AG04450 (cell line): ENCODE data around the gene SLC24A4. TPM values are rescaled to one million over a fixed set of nuclear protein-coding genes. Genes with fewer than 3 reads are reported as not detected.

Experiments used
- CTCF ChIA-PET: fragments of 300-600, 350-600 bp; formaldehyde crosslinking; extraction: SDS; loops from one replicate; lab custom pipeline; 2022; ENCODE audit warnings: antibody characterized with exemption, inconsistent platforms; lab: Charles Lee
- POLR2A ChIA-PET: fragments of 350-600 bp; formaldehyde crosslinking; extraction: SDS; loops from one replicate; lab custom pipeline; 2021; ENCODE audit warnings: antibody characterized with exemption, inconsistent platforms; lab: Yijun Ruan, JAX
- DNase-seq: peaks from one replicate; pipeline ENCODE4 v3.0.0-alpha.2; 2011; ENCODE audit warnings: low read depth, low spot score
- H3K27ac ChIP-seq: one replicate; pipeline ENCODE4 v1.5.1; 2012; ENCODE audit warnings: low read depth, low read length, control low read depth
- H3K27me3 ChIP-seq: one replicate; pipeline ENCODE4 v1.6.0; 2012; ENCODE audit warnings: low read length; ENCODE audit not compliant: control insufficient read depth, insufficient read depth
- H3K4me3 ChIP-seq: 2 replicates; pipeline ENCODE4 v1.5.1; 2011; ENCODE audit warnings: mild to moderate bottlenecking, low read depth, low read length, control low read depth
- H3K9me3 ChIP-seq: 2 replicates; pipeline ENCODE4 v1.5.1; 2012; ENCODE audit warnings: low read length; ENCODE audit not compliant: control insufficient read depth, insufficient read depth
- polyA plus RNA-seq: library from polyadenylated mRNA; depleted of rRNA; stranded (reverse); fragments of >200 nt; gene quantifications from 2 replicates; pipeline ENCODE4 v1.2.3, GENCODE V29; 2011
- TF ChIP-seq, protein P1 (sequence below): IDR thresholded peaks from 2 replicates; pipeline ENCODE4 v1.5.1; 2011; ENCODE audit warnings: low read depth, low read length, control low read depth, inconsistent platforms

The SLC24A4 gene
- polyA plus RNA-seq, 1 experiment: not detected

DNA sequence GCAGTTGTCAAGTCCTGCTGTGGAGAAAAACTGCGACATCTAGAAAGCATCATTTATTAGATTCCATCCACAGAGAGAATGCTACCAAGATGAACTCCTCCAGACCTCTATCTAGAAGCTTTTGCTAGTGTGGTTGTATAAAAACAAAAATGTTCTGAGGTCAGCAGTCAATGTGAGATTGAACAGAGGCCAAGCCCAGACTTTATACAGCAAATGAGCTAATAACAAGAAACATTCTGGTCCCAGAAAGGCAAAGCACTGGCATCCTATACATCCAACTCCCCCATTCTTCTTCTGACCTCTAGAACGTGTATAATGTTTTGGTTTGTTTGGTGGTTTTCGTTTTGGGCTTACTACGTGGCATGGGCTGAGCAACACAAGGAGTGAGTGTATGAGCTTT is 163.9 kb downstream of the SLC24A4 start:
- Histone ChIP-seq H3K4me3 (no peak overlapping the region), H3K27ac (no peak overlapping the region), H3K9me3 (no peaks in the 10 kb centered on the region), H3K27me3 (peaks cover 15% of the 10 kb centered on the region)
- DNase-seq: no peak
- TF ChIP-seq, protein P1, sequence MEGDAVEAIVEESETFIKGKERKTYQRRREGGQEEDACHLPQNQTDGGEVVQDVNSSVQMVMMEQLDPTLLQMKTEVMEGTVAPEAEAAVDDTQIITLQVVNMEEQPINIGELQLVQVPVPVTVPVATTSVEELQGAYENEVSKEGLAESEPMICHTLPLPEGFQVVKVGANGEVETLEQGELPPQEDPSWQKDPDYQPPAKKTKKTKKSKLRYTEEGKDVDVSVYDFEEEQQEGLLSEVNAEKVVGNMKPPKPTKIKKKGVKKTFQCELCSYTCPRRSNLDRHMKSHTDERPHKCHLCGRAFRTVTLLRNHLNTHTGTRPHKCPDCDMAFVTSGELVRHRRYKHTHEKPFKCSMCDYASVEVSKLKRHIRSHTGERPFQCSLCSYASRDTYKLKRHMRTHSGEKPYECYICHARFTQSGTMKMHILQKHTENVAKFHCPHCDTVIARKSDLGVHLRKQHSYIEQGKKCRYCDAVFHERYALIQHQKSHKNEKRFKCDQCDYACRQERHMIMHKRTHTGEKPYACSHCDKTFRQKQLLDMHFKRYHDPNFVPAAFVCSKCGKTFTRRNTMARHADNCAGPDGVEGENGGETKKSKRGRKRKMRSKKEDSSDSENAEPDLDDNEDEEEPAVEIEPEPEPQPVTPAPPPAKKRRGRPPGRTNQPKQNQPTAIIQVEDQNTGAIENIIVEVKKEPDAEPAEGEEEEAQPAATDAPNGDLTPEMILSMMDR: no peak
- ChIA-PET CTCF (interaction anchor here (1.0 to 1.5 kb wide), 3 partner anchors 196 to 380 kb away, joined by 3 to 4 read pairs (median 3); no protein-coding TSS in a partner anchor), POLR2A (no interaction called here)

DNA sequence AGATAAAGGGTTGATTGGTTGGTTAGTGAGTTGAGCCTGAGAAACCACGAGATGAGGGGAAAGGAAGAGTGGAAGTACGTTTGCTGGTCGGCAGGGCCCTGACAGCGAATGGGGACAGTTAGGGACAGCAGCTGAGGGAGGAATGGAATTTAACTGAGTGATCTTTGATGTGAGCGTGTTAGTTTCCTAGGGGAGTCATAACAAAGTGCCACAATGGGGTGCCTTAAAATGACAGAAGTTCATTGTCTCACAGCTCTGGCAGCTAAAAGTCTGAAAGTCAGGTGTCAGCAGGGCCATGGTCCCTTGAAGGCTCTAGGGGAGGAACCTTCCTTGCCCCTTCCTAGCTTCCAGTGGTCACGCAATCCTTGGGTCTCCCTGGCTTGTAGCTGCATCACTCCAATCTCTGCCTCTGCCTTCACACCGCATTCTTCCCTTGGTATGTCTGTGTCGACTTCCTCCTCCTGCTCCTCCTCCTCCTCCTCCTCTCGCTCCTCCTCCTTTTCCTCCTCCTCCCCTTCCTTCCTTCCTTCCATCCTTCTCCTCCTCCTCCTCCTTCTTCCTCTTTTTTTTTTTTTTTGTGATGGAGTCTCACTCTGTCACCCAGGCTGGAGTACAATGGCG is 164.7 kb downstream of the SLC24A4 start:
- H3K27ac ChIP-seq: no peak overlapping the region
- TF ChIP-seq, protein P1: no peak
- CTCF ChIA-PET: interaction anchor here (1.0 to 1.5 kb wide), 3 partner anchors 196 to 380 kb away, joined by 3 to 4 read pairs (median 3); no protein-coding TSS in a partner anchor
- POLR2A ChIA-PET: no interaction called here
- H3K4me3 ChIP-seq: no peak overlapping the region
- H3K27me3 ChIP-seq: peaks cover 12% of the 10 kb centered on the region
- DNase-seq: no peak
- H3K9me3 ChIP-seq: no peaks in the 10 kb centered on the region

DNA sequence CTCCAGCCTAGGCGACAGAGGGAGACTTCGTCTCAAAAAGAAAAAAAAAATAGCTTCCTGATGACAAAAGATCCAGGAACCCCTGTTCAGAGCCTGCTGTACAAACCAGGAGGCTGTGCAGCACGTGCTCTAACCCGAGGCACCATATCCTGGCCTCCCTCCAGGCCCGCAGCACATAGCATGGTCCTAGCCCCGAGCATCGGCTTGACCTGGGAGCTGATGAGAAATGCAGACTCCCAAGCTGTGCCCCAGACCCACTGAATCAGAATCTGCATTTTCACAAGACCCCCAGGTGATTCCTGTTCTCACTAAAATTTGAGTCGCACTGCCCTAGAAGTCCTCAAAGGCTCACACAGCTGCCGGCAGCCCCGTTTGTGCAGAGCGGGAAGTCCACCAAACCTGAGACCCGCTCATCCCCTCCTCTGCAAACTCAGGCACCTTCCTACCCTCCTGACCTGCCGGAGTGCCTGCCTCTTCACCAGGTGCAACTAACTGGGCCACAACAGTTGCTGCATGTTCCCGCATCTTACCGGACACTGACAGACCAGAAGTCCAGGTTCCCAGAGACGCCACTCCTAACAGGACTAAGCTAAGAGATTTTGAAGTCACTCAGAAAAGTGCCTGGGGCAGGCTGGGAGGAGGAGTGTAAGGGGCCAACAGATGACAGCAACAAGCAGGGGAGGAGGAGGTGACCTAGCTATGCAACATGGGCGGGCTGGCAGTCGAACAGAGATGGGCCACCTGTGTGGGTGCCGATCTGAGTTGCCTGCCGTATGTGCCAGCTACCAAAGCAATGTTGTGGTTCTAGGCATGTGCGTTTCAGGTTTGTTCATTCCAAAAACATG is 166.7 kb downstream of the SLC24A4 start:
- H3K27me3 ChIP-seq: peaks cover under 1% of the 10 kb centered on the region
- TF ChIP-seq, protein P1: no peak
- POLR2A ChIA-PET: no interaction called here
- H3K27ac ChIP-seq: no peak overlapping the region
- CTCF ChIA-PET: no interaction called here
- DNase-seq: no peak
- H3K4me3 ChIP-seq: no peak overlapping the region
- H3K9me3 ChIP-seq: no peaks in the 10 kb centered on the region

DNA sequence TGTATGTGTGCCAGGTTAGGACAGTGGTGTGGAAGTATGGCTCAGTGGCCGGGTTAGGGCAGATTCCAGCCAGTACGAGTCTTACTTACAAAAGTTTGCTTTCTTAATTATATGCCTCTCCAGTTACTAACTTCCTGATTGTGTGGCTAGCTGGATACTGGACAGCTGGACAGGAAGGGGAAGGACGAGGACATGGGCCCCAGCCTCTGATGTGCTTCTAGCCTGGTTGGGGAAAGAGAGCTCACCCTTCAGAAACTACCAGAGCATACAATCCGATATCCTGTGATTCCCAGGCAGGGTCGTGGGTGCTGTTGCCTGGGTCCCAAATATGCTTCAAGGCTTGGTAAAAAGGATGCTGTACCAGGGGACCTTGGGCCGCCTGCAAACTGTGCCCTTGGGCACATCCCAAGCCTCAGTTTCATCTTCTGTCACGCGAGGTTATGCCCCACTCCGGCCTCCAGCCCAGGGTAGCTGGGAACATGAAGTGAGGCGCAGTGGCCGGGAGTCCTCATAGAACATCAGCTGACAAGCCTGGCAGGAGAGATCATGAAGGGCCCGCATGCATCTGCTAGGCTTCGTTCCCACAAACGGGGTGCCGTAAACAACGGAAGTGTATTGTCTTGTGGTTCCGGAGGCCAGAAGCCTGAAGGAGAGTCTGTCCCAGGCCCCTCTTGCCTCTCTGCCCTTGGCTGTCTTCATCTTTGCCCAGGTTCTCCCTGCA is 167.4 kb downstream of the SLC24A4 start:
- no peaks in the 10 kb centered on the region for H3K27me3 ChIP-seq
- TF ChIP-seq, protein P1: no peak
- no peak for DNase-seq
- ChIA-PET POLR2A (no interaction called here), CTCF (no interaction called here)
- no peak overlapping the region for H3K27ac ChIP-seq
- H3K4me3 ChIP-seq: no peak overlapping the region
- no peaks in the 10 kb centered on the region for H3K9me3 ChIP-seq
